GM18511 (cell line): ENCODE data around the gene MRPS11.
"Not testable (repeated sequence)": the region's sequence is repeated elsewhere in the genome, so short reads cannot be mapped to it uniquely, and the experiment has no call there.

Experiments
- ATAC-seq: cut with Tn5 transposase; IDR thresholded peaks from one replicate; pipeline ENCODE4 v1.9.1; 2021; ENCODE audit warnings: mild to moderate bottlenecking, moderate library complexity; ENCODE audit not compliant: unreplicated experiment

Gene MRPS11

DNA sequence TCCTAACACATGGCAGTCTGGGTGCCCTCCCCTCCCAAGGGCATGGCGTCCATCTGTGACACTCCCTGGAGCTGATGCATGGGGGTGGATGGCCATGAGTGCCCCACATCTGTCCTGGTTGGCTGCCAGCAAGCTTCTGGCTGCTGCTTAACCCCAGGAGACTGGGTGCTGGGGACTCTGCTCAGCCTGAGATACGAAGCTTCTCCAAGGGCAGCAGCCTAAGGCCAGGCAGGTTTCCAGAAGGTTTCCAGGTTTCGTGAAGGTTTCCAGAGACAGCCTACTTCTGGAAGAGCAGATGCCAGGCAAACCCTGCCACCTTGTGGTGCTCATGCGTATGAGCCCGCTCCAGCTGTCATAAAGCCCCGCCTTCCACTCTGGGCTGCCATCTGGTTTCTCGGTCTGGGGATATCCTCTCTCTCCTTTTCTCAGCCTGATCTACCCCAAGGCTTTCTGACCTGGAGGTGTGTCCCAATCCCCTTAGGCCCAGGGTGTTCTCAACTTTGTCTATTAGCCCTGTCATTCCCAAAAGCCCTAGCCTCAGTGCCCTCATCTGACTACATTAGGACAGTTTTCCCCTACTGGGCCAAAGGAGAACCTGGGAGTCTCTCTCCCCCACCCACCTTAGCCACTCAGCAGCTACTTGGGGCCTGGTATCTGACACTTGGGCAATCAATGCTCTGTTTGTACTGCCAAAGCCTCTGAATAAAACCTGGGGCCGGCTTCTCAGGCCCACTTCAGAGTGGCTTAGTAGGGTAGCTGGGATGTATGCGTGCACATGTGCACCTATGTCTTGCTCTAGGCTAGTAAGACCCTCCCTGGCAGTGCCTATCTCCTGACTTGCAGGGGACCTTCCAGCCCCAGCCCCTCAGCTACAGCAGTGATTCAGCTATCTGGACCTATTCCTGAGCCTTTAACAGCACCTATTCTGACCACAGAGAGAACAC, 12.4 kb upstream of the MRPS11 start:
- peak; percentile 89 for ATAC-seq

- ATAC-seq: no peak
Measured at GRCh38 chr15:88456733-88457132, 10.8 kb upstream of the MRPS11 start.

GRCh38 chr15:88463870-88464532, 3.5 kb upstream of the MRPS11 start:
- no peak for ATAC-seq

GRCh38 chr15:88465633-88466224, 1.8 kb upstream of the MRPS11 start:
- no peak for ATAC-seq

DNA sequence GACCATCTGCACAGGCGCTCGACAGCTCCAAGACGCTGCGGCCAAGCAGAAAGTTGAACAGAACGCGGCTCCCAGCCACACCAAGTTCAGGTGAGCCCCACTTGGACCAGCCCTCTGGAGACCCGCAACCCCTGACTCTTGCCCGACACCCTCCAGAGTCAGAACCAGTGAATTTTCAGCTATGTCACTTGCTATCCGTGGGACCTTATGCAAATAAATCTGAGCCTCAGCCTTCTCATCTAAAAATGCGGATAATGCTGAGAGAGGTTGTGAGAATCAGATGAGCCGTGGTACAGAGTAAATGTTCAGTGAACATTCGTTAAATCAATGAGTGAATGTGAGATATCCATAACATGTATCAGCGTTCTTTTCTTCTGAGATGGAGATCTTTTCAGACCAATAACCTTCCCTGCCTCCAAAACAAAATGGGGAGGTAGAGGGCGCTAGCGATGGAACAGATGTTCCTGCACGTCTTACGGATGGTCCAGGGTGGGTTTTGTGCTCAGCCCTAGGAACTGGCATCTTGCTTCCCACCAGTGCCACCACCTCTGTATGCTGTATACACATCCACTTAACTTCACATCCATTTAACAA, 524 bp downstream of the MRPS11 start:
- no peak for ATAC-seq

DNA sequence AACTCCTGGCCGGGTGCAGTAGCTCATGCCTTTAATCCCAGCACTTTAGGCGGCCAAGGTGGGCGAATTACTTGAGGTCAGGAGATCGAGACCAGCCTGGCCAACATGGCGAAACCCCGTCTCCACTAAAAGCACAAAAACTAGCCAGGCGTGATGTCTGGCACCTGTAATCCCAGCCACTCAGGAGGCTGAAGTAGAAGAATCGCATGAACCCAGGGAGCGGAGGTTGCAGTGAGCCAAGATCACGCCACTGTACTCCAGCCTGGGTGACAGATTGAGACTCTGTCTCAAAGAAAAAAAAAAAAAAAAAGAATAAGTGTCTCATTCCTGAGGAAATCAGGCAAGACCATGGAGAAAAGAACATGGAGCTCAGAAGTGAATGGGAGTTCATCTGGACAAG, 1.2 kb downstream of the MRPS11 start:
- ATAC-seq: not testable (repeated sequence)

- no peak for ATAC-seq
Measured at GRCh38 chr15:88469321-88469720, 1.8 kb downstream of the MRPS11 start.

GRCh38 chr15:88470625-88471372, 3.3 kb downstream of the MRPS11 start:
- no peak for ATAC-seq

DNA sequence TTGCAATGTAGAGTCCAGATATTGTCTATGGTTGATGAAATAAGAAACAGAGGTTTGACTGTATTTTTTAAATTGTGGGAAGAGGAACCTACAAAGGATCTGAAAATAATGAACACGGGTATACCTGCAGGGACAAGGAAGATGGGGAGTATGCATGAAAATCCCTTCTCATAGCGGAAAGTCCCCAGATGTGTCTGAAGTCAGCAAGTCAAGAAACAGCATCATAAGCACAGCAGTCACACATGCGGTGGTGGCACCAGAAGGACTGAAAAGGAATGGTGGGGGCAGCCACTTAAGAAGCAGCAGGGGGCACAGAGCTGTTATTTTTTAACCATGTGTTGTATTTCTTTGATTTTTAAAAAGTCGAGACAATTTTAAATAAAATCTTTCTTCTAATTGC, 4.7 kb downstream of the MRPS11 start:
- no peak for ATAC-seq

GRCh38 chr15:88473661-88474293, 6.3 kb downstream of the MRPS11 start:
- not testable (repeated sequence) for ATAC-seq

DNA sequence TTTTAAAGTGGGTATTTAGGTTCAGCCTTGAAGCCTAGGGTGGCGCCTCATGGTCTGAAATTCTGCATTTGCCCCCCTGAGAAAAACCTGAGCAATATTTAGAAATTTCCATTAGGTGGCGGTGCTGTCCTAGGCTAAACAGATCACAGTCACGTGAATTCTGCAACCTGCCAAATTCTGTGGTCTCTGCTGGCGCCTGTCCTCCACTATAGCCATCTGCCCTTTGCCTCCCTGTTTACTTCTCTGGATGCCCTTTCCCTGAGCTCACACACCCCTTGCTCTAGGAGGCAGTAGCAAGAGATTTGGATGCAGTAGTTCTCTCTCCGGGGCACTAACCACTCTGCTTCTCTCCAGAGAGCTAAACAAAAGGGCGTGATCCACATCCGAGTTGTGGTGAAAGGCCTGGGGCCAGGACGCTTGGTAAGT, 9.1 kb downstream of the MRPS11 start:
- no peak for ATAC-seq

DNA sequence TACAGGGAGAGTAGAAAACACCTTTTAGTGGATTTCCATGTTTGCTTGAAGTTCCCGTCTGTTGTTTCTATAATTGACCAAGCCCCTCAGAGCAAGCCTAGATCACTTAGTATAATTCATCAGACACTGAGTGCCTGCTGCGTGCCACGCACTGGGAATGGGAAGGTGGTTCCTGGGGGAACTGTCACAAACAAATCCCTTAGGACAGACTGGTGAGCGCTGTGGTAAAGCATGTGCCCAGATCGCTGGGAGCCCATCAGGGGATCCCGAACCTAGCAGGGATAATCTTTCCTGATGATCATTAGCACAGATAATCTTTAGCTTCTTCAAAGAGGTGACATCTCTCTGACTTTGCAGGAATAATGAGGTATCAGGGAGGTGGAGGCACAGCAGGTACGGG, 9.6 kb downstream of the MRPS11 start:
- ATAC-seq: no peak

DNA sequence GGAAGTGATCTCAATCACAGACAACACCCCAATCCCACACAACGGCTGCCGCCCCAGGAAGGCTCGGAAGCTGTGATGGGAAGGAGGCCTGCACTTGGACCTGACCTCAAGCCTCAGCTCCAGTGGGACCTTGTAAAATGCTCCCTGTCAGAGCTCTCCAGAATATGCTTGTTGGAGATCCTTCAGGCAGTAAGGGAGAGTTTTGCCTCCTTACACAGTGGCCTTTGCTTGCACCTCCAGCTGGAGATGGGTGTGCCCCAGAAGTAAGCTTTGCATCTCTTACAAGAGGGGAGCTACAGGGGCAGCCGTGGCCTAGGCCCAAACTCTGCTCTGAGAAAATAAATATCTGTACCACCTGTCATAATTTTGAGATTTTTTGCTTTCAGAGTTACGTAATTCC, 10.4 kb downstream of the MRPS11 start:
- ATAC-seq: no peak

GRCh38 chr15:88479169-88479568, 11.7 kb downstream of the MRPS11 start:
- ATAC-seq: no peak

GRCh38 chr15:88480981-88481380, 13.5 kb downstream of the MRPS11 start:
- ATAC-seq: no peak

DNA sequence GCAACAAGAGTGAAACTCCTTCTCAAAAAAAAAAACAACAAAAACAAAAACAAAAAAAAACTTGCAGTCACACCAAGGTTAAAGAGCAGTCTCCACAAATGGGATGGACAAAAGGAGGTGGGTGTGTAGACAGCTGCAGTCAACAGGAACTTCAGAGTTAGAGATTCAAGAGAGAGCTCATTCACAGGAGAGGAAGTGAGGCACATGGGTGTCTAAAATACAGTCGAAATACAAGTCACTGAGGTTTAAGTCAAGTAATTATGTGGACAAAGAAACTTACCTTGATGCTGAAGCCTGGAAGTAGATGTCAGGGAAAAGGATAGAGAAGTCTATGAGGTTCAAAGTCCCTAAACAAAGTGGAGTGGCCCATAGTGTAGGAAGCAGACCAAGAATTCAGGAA, 14.8 kb downstream of the MRPS11 start:
- no peak for ATAC-seq

DNA sequence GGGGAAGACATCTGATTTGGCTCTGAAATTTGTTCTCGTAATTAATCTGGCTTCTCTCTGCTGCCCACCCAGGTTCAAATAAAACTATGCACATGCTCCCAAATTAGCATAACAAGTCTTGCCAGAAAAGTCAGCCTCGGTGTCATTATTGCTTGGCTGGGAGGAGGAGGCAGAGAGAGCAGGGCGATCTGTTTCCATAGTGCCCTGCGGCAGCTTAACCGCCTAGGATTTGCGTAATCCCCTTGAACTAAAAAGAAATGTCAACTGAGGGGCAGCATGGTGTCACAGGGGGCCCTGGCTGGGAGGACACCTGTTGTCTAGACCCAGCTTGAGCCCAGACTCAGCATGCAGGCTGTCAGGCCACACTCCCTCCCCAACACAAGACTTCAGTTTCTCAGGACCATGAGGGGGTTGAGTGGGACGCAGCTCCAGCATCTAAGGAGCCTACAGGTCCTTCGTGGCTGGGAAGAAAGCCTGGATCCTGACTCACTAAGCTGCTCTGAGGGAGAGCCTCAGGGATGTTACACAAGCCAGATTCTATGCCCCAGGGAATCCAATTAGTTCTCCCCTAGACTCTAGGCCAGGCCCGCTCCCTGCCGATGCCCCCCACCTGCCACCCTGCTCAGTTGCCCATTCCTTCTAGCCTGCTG, 17.3 kb downstream of the MRPS11 start:
- ATAC-seq: no peak

- ATAC-seq: no peak
Measured at GRCh38 chr15:88487178-88487795, 19.8 kb downstream of the MRPS11 start.

- no peak for ATAC-seq
Measured at GRCh38 chr15:88487796-88488523, 20.5 kb downstream of the MRPS11 start.
